Panc1 (cell line): ENCODE results near the gene CAV2.

Experiments
- SIN3A ChIP-seq: IDR thresholded peaks from 2 replicates; pipeline ENCODE4 v1.6.1; 2012; ENCODE audit warnings: low read depth, mild to moderate bottlenecking, low read length, moderate library complexity, borderline replicate concordance; ENCODE audit not compliant: insufficient read depth
- TF ChIP-seq, protein P1 (sequence below): fragments of 450-650 bp; IDR thresholded peaks from 2 replicates; pipeline ENCODE4 v1.5.1; 2017; ENCODE audit warnings: mild to moderate bottlenecking

DNA sequence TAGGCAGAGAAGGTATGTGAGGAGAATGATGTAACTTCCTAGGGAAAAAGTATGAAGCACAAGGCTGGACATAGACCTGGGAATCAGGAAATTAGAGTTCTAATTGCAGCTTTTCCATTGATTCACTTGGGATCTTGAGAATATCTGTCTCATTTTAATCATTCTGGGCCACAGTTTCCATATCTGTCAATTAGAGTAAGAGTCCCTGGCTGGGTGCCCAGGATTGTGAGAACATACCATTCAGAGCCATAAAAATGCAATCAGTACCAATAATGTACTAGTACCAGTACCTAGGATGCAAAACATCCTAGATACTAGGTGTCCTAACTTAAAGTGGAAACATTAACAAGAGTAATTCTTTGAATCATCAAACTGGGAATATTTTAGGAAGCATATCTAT lies 54.9 kb downstream of the CAV2 start:
- TF ChIP-seq SIN3A, result no peak
- TF ChIP-seq, protein P1, sequence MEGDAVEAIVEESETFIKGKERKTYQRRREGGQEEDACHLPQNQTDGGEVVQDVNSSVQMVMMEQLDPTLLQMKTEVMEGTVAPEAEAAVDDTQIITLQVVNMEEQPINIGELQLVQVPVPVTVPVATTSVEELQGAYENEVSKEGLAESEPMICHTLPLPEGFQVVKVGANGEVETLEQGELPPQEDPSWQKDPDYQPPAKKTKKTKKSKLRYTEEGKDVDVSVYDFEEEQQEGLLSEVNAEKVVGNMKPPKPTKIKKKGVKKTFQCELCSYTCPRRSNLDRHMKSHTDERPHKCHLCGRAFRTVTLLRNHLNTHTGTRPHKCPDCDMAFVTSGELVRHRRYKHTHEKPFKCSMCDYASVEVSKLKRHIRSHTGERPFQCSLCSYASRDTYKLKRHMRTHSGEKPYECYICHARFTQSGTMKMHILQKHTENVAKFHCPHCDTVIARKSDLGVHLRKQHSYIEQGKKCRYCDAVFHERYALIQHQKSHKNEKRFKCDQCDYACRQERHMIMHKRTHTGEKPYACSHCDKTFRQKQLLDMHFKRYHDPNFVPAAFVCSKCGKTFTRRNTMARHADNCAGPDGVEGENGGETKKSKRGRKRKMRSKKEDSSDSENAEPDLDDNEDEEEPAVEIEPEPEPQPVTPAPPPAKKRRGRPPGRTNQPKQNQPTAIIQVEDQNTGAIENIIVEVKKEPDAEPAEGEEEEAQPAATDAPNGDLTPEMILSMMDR, result no peak
